NCI-H1694 (cell line): ENCODE measurements around the gene SYNPO2.
"Not testable (repeated sequence)": the region's sequence is repeated elsewhere in the genome, so short reads cannot be mapped to it uniquely, and the experiment has no call there.

ENCODE experiments used
- DNase-seq: peaks from one replicate; lab custom pipeline; 2025; lab: John Stamatoyannopoulos, UW

SYNPO2 gene

DNA sequence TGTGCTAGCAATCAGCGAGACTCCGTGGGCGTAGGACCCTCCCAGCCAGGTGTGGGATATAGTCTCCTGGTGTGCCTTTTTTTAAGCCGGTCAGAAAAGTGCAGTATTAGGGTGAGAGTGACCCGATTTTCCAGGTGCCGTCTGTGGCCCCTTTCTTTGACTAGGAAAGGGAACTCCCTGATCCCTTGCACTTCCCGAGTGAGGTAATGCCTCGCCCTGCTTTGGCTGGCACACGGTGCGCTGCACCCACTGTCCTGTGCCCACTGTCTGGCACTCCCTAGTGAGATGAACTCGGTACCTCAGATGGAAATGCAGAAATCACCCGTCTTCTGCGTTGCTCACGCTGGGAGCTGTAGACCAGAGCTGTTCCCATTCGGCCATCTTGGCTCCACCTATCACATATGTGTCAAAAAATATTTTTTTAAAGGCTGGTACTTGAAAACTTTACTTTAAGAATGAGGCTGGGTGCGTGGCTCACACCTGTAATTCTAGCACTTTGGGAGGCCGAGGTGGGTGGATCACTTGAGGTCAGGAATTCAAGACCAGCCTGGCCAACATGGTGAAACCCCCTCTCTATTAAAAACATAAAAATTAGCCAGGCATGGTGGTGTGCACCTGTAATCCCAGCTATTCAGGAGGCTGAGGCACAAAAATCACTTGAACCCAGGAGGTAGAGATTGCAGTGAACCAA lies 179.2 kb downstream of the SYNPO2 start:
- not testable (repeated sequence) for DNase-seq

DNA sequence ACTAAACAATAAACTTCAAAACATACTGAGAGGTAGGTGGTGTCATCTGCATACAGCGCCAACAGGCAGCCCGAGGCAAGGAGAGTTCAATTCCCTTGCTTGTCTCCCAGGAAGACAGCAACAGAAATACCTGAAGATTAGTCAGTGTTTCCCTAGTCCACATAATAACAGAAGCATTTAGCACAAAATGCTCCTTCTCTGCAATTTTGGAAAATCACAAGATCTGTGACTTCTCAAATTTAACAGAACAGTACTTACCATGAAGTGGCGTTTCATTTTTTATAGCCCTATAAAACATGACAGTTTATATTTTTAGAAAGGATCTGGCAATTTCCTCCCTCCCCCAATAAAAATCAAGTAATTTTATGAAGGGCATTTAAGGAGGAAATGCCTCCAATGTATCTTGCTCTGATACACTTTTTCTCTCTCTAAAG lies 179.9 kb downstream of the SYNPO2 start:
- no peak for DNase-seq

DNA sequence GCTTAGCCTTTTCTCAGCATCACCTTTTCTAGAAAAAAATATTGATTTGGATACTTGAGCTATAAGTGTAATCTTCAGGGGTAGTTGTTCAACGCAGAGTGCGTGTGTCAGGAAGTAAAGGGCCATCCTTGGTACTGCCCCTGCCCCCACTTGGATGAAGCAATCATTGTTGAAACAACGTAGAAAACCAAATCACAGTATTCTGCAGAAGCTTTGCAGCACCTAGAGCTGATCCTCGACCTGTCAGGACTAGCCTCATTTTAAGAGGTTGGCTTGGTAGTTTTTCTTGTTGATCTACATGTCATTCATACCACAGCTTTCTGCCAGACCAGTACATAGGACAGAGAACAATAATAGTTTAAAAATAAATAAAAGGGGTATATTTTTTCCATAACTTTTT lies 181.6 kb downstream of the SYNPO2 start:
- DNase-seq, result no peak

DNA sequence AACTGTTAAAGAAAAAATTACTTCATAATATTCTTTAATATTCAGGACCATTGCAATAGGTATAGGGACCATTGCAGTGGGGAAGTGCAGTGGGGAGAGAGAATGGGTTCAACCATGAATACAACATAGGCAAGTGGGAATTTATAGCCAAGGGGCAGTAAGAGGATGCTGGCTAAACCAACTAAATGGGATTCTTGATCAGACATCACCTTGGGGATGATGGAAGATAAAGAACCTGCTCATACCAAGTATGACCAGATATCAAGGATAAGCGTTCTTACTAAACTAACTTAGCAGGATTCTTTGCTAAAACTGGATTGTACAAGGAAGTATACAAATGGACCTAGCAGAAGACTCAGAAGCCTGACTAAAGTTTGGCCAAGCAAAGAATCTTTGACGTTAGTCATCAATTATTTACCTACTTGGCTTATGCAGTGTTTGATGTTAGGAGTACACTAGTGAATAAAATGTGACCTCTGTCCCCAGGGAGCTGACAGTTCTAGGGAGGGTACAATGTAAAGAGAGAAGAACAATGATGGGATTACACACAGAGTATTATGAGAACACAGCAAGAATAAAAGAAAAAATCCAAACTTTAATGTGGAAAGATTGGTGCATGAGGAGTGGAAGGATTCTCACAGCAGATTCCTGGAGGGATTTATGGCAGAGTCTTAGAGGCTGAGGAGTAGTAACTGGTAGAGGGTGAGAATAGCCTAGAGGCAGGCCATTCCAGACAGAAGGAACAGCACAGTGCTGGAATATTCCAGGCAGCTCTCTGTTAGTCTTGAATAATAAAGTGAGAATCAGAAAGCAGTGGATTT lies 192.3 kb downstream of the SYNPO2 start:
- no peak for DNase-seq

DNA sequence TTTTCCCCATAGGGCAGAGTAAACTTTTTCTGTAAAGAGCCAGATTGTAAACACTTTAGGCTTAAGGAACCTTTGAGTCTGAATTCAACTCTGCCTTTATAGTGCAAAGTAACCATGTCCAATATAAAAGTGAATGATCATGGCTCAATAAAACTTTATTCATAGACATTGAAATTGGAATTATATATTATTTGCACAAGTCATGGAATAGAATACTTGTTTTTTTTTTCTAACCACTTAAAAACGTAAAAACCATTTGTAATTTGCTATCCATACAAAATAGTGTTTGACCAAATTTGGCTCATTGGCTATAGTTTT lies 192.8 kb downstream of the SYNPO2 start:
- DNase-seq, result no peak

DNA sequence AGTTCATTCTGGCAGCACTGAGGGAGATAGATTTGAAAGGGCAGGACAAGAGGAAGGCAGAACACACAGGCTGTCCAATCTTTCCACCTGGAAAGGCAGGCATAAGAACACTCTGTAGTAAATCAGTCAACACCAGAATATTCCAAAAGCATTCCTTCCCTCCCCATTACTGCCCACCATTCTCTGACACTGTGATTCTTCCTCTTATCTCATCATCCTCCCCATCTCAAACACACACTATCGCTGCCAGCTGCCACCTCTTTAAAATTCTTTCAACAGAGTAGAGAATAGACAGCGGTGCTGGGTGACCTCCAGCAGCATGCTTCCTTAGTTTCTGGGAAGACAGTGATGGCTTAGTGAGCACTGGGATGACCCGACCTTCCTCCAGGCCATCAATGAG lies 193.3 kb downstream of the SYNPO2 start:
- DNase-seq, result no peak

DNA sequence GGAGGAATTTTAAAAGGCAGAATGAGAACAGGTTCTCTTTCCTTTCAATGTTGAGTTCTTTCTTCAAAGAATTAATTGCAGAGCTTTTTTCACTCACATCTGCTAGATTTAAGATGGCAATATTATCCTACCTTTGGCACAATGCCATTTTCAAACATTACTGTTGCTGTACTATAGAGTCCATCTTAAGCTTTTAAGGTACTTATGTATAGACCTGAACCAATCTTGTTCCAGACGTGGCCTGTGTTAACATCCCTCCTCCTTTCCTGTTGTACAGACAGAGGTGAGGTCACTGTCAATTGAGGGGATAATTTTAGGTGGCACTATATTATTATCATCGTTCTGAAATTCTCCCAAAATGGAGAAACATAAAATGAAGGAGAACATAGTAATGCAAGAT lies 194.0 kb downstream of the SYNPO2 start:
- no peak for DNase-seq

DNA sequence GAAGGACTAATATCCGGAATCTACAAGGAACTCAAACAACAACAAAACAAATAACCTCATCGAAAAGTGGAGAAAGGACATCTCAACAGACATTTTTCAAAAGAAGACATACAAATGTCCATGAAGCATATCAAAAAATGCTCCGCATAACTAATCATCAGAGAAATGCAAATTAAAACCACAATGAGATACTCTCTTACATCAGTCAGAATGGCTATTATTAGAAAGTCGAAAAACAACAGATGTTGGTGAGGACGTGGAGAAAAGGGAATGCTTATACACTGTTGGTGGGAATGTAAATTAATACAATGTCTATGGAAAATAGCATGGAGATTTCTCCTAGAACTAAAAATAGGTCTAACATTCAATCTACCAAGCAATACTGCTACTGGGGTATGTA lies 195.9 kb downstream of the SYNPO2 start:
- DNase-seq, result no peak

DNA sequence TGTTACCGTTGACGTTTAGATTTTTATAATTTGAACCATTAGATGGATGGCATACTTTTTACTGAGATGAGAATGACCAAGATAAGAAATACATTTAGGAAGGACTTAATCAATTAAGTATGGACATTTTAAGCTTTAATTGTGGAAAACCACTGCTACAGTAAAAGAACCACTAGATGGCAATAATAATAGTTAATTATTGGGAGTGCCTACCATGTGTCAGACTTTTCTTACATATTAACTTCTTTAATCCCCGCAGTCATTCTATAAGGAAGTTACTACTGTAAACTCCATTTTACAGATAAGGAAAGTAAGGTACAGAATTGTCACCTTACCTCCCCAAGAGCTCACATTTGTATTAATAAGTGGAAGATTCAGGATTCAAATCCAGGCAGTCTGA lies 198.5 kb downstream of the SYNPO2 start:
- DNase-seq, result no peak

DNA sequence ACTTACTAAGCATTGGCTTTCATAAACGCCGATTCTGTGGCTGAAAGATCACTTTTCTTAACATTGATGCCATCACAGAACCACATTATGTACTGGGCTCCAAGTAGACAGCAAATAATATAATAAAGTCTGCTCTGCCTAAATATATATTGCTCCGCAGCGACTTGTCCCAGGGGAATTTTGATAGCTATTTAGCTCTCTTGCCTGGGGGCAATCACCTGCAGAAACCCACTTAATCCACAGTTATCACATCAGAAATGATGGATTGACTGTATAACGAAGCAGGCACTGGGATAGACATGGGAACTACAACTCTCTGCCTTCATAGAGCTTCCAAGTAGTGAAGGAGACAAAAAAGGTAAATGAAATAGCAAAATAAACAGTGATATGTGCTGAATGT lies 199.0 kb downstream of the SYNPO2 start:
- no peak for DNase-seq

DNA sequence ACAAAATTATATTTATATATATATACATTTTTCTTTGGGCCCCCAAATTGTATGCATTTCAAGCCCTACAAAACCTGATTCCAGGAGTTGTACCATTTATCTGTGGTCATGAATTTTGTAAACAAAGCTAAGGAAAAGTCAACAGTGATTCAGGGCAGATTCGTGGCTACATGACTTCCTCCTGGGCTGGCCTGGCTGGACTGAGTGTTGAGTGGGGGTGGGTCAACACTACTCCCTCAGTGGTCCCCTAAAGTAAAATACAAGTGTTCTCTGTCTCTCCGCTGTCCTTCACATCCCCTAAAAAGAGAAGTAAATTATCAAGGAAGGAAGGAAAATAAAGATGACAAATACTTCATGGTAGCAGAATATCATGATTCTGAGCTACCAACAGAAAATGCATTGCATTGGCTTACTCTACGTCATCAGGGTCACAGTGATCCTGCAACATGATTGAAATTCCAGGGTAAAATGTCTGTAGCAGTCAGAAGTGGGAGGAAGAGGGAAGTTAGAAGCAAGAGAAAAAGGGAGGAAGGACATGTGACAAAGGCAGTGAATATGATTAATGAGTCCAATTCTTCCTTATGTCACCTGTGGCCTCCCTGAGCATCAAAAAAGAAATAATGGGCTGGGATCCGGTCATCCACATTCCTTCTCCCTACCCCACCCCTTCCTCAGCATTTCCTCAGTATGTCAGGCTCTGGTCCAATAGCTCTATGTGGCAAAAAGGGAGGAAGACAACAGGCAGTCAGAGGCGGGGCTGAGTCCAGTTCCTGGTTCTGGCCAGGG lies 204.6 kb downstream of the SYNPO2 start:
- no peak for DNase-seq

DNA sequence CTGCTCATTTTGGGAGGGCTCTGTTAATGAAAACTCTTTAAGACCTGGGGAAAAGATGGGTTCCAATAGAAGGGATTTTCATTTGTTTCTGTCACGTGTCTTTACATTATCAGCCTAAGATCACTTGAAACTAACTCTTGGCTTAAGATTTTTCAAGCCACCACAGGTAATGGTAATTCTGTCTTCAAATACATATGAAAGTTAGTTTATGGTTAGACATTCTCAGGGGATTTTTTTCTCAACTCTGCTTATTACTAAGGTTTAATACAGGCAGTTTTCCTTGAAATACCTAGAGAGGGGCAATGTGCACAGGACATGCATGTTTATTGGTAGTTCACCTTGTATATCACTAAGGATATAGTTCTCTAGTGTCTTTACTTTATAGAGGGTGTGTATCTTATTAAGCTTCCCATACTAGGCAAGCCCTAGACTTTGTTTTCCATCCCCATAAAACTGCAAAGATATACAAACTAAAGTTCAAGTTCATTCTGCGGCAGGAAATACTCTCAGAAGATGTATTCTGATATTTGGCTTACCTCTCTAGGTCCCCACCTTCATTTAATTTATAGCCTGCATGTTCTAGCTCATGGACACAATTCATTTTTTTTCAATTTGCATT lies 208.7 kb downstream of the SYNPO2 start:
- DNase-seq, result no peak

DNA sequence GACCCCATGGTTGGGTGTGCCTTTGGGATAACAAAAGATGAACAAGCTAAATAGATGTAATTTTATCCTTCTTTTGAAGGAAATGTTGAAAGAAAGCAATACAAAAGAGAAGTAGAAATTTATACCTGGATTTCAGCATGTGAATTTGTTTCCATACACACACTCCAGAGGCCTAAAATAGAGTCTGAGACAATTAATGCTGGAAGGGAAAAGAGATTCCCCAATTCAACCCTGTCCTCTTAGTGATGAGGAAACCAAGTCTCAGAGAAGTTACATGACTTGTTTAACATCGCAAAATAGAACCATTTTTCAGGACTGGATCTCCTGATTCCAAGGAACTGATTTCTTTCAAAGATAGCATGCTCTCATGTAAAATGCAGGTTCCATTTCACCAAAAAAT lies 209.7 kb downstream of the SYNPO2 start:
- no peak for DNase-seq

DNA sequence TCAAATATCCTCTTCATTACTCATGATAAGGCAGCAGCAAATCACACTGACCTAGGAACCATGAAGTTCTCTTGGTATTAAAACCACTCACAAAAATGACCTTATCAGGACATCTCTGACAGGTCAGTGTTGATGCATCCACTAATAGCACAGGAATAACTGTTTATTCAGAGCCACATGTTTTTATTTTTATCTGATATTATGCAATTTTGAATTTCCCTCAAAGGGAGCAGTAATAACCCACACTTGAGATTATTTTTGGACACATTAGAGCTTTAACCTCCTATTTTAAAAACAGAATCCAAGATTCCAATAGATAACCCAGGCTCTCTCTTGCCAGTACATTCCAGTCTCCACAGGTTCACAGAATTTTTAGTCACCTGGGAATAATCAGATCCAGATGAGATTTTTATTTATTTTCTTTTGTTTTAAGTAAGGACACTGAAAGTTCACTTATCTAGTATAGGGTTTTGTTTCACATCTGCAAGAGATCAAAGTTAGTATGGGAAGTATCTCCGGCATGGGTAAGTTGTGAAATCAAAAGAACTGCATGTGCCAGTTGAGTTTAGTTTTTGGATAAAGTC lies 210.7 kb downstream of the SYNPO2 start:
- DNase-seq, result no peak

DNA sequence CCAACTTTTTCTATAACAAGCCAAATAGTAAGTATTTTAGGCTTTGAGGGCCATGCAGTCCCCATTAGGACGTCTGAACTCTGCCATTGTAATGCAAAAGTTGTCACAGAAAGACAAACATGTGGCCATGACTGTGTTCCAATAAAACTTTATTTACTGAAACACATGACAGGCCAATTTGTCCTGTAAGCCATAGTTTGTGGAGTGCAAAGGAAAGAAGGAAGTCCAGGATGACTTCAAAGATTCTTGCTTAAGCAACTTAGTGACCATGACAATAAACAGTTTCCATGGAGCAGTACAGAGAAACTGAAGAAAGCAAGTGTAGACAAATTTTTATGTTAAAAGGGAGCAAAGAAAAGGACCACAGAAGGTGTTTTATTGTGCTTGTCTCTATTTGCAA lies 212.0 kb downstream of the SYNPO2 start:
- no peak for DNase-seq

DNA sequence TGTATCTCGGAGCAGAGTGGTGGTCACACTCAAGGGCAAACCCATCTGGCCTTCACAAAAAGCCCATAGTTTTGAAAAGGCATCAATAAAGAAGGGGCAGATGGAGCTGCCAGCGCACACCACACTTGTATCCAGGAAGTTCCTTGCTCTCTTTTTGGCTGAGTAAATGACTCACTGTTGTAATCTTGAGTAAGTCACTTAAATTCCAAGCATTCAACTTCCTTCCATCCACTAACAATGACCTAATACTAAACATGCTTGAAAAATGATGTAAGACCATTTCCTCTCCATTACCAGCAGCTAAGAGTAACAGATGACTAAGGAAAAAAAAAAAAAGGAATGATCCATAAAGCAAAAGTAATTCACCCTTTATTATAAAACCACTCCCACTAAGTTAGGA lies 214.6 kb downstream of the SYNPO2 start:
- no peak for DNase-seq

DNA sequence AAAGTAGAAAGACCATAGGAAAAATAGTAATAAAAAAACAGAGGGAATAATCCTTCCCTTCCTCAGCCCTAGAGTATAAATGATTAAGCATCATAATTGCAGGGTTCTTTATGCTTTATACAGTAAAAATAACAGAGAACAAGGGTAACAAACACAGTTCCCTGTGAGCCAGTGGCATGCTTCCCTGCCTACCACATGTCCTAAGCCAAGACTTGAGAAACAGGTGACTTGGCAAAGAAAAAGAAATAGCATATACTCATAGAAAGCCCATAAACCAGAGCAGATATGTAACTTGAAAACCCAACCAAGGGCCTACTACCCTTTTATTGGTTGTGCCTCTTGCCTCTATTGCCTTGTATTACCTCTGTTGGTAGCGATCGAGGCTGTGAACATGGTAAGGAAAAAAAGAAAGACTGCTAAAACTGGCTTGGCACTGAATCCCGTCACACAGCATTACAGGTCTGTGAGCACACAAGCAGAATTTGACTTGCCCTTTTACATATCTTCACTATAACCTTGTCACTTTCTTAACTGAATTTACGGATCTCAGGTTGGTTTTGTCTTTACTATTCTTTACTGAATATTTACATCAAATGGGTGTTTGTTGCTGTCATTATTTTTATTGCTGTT lies 216.1 kb downstream of the SYNPO2 start:
- DNase-seq, result no peak

DNA sequence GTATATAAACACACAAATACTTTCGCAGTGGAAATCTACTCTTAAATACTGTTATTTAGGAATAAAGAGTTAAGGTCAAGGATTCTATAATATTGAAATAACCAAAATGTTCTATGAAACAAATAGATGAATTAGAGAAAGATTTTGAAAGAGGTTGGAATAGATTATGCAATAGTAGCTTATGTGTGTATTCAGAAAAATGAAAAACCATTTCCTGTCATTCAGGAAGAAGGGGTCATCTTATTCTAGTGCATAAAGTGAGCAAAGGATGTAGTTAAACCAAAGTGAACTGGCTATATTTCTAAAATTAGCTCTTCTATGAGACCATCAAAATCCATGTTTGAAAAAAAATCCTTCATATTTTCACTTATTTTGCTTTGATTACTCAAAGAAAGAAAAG lies 217.0 kb downstream of the SYNPO2 start:
- no peak for DNase-seq

DNA sequence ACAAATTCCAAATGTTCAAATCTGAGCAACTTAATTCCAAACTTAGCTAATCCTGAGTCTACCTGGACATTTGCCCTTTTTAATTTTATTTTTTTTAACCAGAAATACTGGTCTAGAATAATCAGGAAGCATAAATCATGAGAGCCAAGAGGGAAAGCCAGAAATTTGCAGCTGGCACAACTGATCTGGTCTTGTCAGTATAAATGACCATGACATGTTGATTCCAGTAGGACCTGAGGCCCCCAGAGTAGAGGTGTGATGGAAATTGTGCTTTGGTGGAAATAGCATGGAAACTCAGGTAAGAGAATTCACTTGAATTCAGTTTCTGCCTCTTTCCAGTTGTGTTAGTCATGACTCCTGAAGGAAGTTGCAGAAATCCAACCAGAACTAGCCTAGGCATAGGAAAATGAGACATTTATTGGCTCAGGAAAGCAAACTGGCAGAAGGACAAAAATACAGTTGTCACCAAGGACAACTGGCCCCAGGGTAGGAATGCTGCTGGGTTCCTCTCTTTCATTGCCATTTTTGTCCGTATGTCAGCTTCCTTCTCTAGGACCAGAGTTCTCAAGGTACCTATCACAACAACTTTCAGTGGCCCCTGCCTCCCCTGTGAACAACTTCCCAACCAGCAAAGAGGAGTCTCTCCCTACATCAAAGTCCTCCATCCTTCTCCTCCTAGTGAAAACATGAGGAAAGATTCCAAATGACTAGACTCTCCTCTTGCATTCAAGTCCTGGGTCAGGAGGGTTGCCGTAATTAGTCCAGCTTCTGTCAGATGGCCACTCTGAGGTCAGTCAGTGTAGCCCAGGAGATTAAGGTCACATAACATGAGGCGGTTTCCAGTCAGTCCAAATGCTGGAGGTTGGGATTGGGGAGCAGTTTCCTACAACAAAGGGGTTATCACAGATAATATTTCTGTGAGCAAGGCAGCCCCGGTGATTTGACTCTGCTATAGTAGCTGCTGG lies 217.7 kb downstream of the SYNPO2 start:
- DNase-seq, result no peak

DNA sequence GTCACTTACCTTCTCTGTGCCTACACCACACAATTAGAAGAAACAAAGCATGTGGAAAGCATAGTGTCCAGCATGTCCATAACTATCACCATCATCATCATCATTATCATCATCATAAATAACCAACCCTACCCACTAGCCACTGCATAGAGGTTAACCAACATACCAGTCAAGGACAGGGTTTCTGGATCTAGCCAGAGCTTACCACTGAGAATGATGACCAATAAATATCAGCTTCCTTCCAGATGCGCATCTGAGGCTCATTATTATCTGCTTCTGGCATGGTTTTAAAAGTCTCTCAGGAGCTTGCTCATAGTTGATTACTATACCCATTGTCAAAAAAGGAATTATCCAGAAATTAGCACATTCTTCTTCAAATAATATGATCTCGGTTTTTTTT lies 221.5 kb downstream of the SYNPO2 start:
- no peak for DNase-seq
